SK-N-SH (cell line): ENCODE data around the gene CD200. TPM values are rescaled to one million over a fixed set of nuclear protein-coding genes. Genes with fewer than 3 reads are reported as not detected.
"Not testable (repeated sequence)": the region's sequence is repeated elsewhere in the genome, so short reads cannot be mapped to it uniquely, and the experiment has no call there.

Source experiments
- CTCF ChIA-PET: fragments of 300-600, 350-600 bp; formaldehyde crosslinking; extraction: SDS; loops from one replicate; lab custom pipeline; 2021; lab: Yijun Ruan, JAX
- POLR2A ChIA-PET: fragments of 350-600 bp; sonication (Branson Sonifier 250); formaldehyde crosslinking; extraction: SDS; loops from one replicate; lab custom pipeline; 2020; ENCODE audit warnings: antibody characterized with exemption, inconsistent platforms; lab: Yijun Ruan, JAX
- DNase-seq: peaks from one replicate; pipeline ENCODE4 v3.0.0; 2012
- H2AFZ ChIP-seq: fragments of 200-600 bp; sonication (generic); 2 replicates; pipeline ENCODE4 v1.8.1; 2016; ENCODE audit warnings: antibody characterized with exemption, mild to moderate bottlenecking, low read depth
- H3F3A ChIP-seq: fragments of 200-600 bp; sonication (generic); replicated peaks from 2 replicates; pipeline ENCODE3; 2016; ENCODE audit warnings: antibody characterized with exemption, mild to moderate bottlenecking; ENCODE audit not compliant: insufficient read depth
- H3K27ac ChIP-seq, 2 experiments: fragments of 200-500 bp in 1 of 2; fragments of 200-600 bp in 1 of 2; sonication (Bioruptor generic) in 1 of 2; sonication (generic), shearing (Covaris generic) in 1 of 2; 2 replicates each; pipeline versions ENCODE4 v1.5.1 to v1.6.1; 2014 to 2016; ENCODE audit warnings: low read depth in 2 of 2, inconsistent platforms in 1 of 2, low read length in 1 of 2, mild to moderate bottlenecking in 1 of 2, mixed read lengths in 1 of 2
- H3K27me3 ChIP-seq: fragments of 200-600 bp; sonication (generic), shearing (Covaris generic); 2 replicates; pipeline ENCODE4 v1.6.1; 2016; ENCODE audit warnings: mixed run types; ENCODE audit not compliant: insufficient read depth
- H3K36me3 ChIP-seq, 2 experiments: fragments of 200-500 bp in 1 of 2; fragments of 200-600 bp in 1 of 2; sonication (Bioruptor generic) in 1 of 2; sonication (generic) in 1 of 2; replicated peaks in 1 of 2; 2 replicates each; pipeline versions ENCODE3 to v1.5.1; 2014 to 2016; ENCODE audit warnings: low read length in 1 of 2, mild to moderate bottlenecking in 1 of 2; ENCODE audit not compliant: insufficient read depth in 2 of 2, control insufficient read depth in 1 of 2
- H3K4me1 ChIP-seq, 2 experiments: fragments of 200-500 bp in 1 of 2; fragments of 200-600 bp in 1 of 2; sonication (Bioruptor generic) in 1 of 2; sonication (generic), shearing (Covaris generic) in 1 of 2; 2 replicates each; pipeline versions ENCODE4 v1.5.1 to v1.6.1; 2014 to 2016; ENCODE audit warnings: low read depth in 1 of 2, low read length in 1 of 2, mixed run types in 1 of 2; ENCODE audit not compliant: insufficient read depth in 2 of 2, control insufficient read depth in 1 of 2
- H3K4me2 ChIP-seq: fragments of 200-600 bp; sonication (generic), shearing (Covaris generic); 2 replicates; pipeline ENCODE4 v1.6.1; 2017; ENCODE audit warnings: mixed run types
- H3K4me3 ChIP-seq, 2 experiments: fragments of 200-500 bp in 1 of 2; fragments of 200-600 bp in 1 of 2; sonication (Bioruptor generic) in 1 of 2; sonication (generic), shearing (Covaris generic) in 1 of 2; 2 replicates each; pipeline versions ENCODE4 v1.5.1 to v1.8.1; 2014 to 2016; ENCODE audit warnings: low read depth in 2 of 2, inconsistent platforms in 1 of 2, low read length in 1 of 2, mild to moderate bottlenecking in 1 of 2, mixed read lengths in 1 of 2, moderate library complexity in 1 of 2
- H3K79me2 ChIP-seq: fragments of 200-600 bp; sonication (generic); 2 replicates; pipeline ENCODE4 v1.8.1; 2017; ENCODE audit warnings: mild to moderate bottlenecking; ENCODE audit not compliant: insufficient read depth
- H3K9ac ChIP-seq: fragments of 200-600 bp; sonication (generic); 2 replicates; pipeline ENCODE4 v1.6.1; 2017; ENCODE audit warnings: mixed run types
- H3K9me2 ChIP-seq: fragments of 200-600 bp; sonication (generic); 2 replicates; pipeline ENCODE4 v1.6.1; 2017; ENCODE audit warnings: mixed run types
- H3K9me3 ChIP-seq: fragments of 200-600 bp; sonication (generic); 2 replicates; pipeline ENCODE4 v1.6.1; 2017; ENCODE audit warnings: mixed run types, mild to moderate bottlenecking, moderate library complexity
- H4K20me1 ChIP-seq: fragments of 200-600 bp; sonication (generic); 2 replicates; pipeline ENCODE4 v1.6.1; 2017; ENCODE audit warnings: mild to moderate bottlenecking, mixed run types; ENCODE audit not compliant: insufficient read depth
- EP300 ChIP-seq, 2 experiments: IDR thresholded peaks; 2 replicates each; pipeline versions ENCODE4 v1.4.0 to v1.6.1; 2012; ENCODE audit warnings: borderline replicate concordance in 1 of 2, low read depth in 1 of 2, low read length in 1 of 2
- GABPA ChIP-seq: IDR thresholded peaks from 2 replicates; pipeline ENCODE4 v1.4.0; 2012; ENCODE audit warnings: low read depth, mild to moderate bottlenecking
- MEF2A ChIP-seq: IDR thresholded peaks from 2 replicates; pipeline ENCODE4 v1.4.0; 2012; ENCODE audit warnings: low read depth, borderline replicate concordance
- NFIC ChIP-seq: IDR thresholded peaks from 2 replicates; pipeline ENCODE4 v1.4.0; 2012; ENCODE audit warnings: borderline replicate concordance
- PBX3 ChIP-seq: IDR thresholded peaks from 2 replicates; pipeline ENCODE4; 2012
- REST ChIP-seq: IDR thresholded peaks from 2 replicates; pipeline ENCODE4 v1.6.1; 2012; ENCODE audit warnings: mild to moderate bottlenecking, low read depth, low read length, moderate library complexity
- RFX5 ChIP-seq: IDR thresholded peaks from 2 replicates; pipeline ENCODE4 v1.6.1; 2012; ENCODE audit warnings: mild to moderate bottlenecking, improper control_type of control experiment, low read length
- TAF1 ChIP-seq: IDR thresholded peaks from 2 replicates; pipeline ENCODE4 v1.6.1; 2012; ENCODE audit warnings: low read depth, mild to moderate bottlenecking, low read length, moderate library complexity, borderline replicate concordance
- TEAD4 ChIP-seq: IDR thresholded peaks from 2 replicates; pipeline ENCODE4 v1.4.0; 2012; ENCODE audit warnings: mild to moderate bottlenecking, borderline replicate concordance; ENCODE audit not compliant: insufficient read depth
- USF2 ChIP-seq: fragments of 150-350 bp; IDR thresholded peaks from 2 replicates; pipeline ENCODE4 v1.6.1; 2017; ENCODE audit warnings: antibody characterized with exemption, low read length, low read depth, borderline replicate concordance
- WGBS: methylation state at CpG from one replicate; pipeline ENCODE4 v1.1.6; 2017; ENCODE audit warnings: low lambda C conversion rate; 5-methylcytosine and 5-hydroxymethylcytosine counted together
- polyA plus RNA-seq, 3 experiments: library from polyadenylated mRNA; depleted of rRNA; stranded (reverse); fragments of >200 nt; gene quantifications; 2 replicates each; pipeline ENCODE4 v1.2.3, GENCODE V29; 2012
- TF ChIP-seq, protein P1 (sequence below): IDR thresholded peaks from 2 replicates; pipeline ENCODE4 v1.4.0; 2012; ENCODE audit warnings: low read depth, borderline replicate concordance

The CD200 gene
- polyA plus RNA-seq, 1 of the 3 experiments (the other 2 are of a cell fraction) = 1.1 TPM

- DNase-seq = no peak
Observed at GRCh38 chr3:112377568-112378071, 44.7 kb downstream of the CD200 start.

DNA sequence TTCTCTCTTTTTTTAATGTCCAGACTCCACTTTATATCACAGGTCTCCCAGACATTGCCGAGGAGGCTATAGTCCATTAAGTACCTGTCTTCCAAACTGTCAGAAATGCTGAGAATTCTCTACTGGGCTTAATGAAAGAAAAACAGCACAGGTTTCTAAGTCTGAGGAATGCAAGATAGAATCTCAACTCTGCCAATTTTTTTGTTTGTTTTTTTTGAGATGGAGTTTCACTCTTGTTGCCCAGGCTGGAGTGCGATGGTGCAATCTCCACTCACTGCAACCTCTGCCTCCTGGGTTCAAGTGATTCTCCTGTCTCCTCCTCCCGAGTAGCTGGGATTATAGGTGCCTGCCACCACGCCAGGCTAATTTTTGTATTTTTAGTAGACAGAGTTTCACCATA, 45.4 kb downstream of the CD200 start:
- H4K20me1 ChIP-seq, H3K27me3 ChIP-seq, H2AFZ ChIP-seq, H3K79me2 ChIP-seq, H3K9me2 ChIP-seq, H3K9ac ChIP-seq, H3K4me3 ChIP-seq, H3F3A ChIP-seq, DNase-seq, H3K36me3 ChIP-seq, H3K9me3 ChIP-seq, POLR2A ChIA-PET, H3K27ac ChIP-seq, CTCF ChIA-PET, H3K4me2 ChIP-seq: not testable (repeated sequence)
- H3K4me1 ChIP-seq = peaks cover 0 to 19% of the 10 kb centered on the region in 2 experiments; a peak in 1 of 4 replicates
- WGBS = 78% methylated on average over 4 of the region's 4 CpGs

More at GRCh38 chr3:112377568-112378071, 44.7 kb downstream of the CD200 start:
- POLR2A ChIA-PET = no interaction called here
- TF ChIP-seq PBX3 = no peak
- TF ChIP-seq, protein P1, sequence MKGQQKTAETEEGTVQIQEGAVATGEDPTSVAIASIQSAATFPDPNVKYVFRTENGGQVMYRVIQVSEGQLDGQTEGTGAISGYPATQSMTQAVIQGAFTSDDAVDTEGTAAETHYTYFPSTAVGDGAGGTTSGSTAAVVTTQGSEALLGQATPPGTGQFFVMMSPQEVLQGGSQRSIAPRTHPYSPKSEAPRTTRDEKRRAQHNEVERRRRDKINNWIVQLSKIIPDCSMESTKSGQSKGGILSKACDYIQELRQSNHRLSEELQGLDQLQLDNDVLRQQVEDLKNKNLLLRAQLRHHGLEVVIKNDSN = no peak
- no peak for TF ChIP-seq RFX5
- TF ChIP-seq MEF2A = no peak
- no peak for TF ChIP-seq NFIC
- TF ChIP-seq TAF1 = no peak
- TF ChIP-seq GABPA = no peak
- TF ChIP-seq TEAD4 = no peak
- no peak for TF ChIP-seq USF2
- TF ChIP-seq REST = no peak
- no peak for TF ChIP-seq EP300 (IDR thresholded peaks at IDR 0.05; ENCODE audit: borderline replicate concordance in 1 of 2, low read depth in 1 of 2, low read length in 1 of 2)
- Histone ChIP-seq H3K9me3 (no peaks in the 10 kb centered on the region), H3K79me2 (no peaks in the 10 kb centered on the region), H3K4me1 (peaks cover 0 to 19% of the 10 kb centered on the region in 2 experiments; a peak in 1 of 4 replicates), H3K4me3 (no peak overlapping the region), H3K9me2 (no peaks in the 10 kb centered on the region), H3K27me3 (no peaks in the 10 kb centered on the region), H3F3A (no peaks in the 10 kb centered on the region), H3K36me3 (no peaks in the 10 kb centered on the region), H4K20me1 (no peaks in the 10 kb centered on the region), H3K4me2 (no peak overlapping the region), H3K9ac (no peak overlapping the region), H3K27ac (no peak overlapping the region), H2AFZ (no peak overlapping the region)
- WGBS = 77% methylated on average over 4 of the region's 4 CpGs
- CTCF ChIA-PET = no interaction called here
